MG63 (cell line): ENCODE measurements around the gene MSANTD4. TPM values are rescaled to one million over a fixed set of nuclear protein-coding genes. Genes with fewer than 3 reads are reported as not detected.
A peak's percentile ranks its signal among the peaks of the same experiment; 100 is the strongest.
"Not testable (repeated sequence)": the region's sequence is repeated elsewhere in the genome, so short reads cannot be mapped to it uniquely, and the experiment has no call there.

Source experiments
- DNase-seq: peaks from one replicate; pipeline ENCODE4 v3.0.0-alpha.2; 2020
- H3K27me3 ChIP-seq: fragments of 250-450 bp; sonication (Bioruptor Pico); 2 replicates; pipeline ENCODE4 v1.5.1; 2020; ENCODE audit warnings: mild to moderate bottlenecking, moderate library complexity
- H3K36me3 ChIP-seq: fragments of 250-450 bp; sonication (Bioruptor Pico); 2 replicates; pipeline ENCODE4 v1.5.1; 2020; ENCODE audit warnings: mild to moderate bottlenecking, moderate library complexity
- H3K4me3 ChIP-seq: fragments of 250-450 bp; sonication (Bioruptor Pico); 2 replicates; pipeline ENCODE4 v1.5.1; 2020; ENCODE audit warnings: mild to moderate bottlenecking, moderate library complexity
- H3K9me3 ChIP-seq: fragments of 250-450 bp; sonication (Bioruptor Pico); 2 replicates; pipeline ENCODE4 v1.5.1; 2020; ENCODE audit warnings: mild to moderate bottlenecking, moderate library complexity
- total RNA-seq: library from RNA; depleted of rRNA; stranded (reverse); fragments of >200 nt; shearing (Covaris generic); gene quantifications from 2 replicates; pipeline ENCODE4 v1.2.3, GENCODE V29; 2014; ENCODE audit warnings: low replicate concordance; rRNA removed

MSANTD4 gene
- 11.8 and 14.9 TPM in 2 replicates for total RNA-seq

GRCh38 chr11:106021967-106022794 is at the start of gene MSANTD4:
MSANTD4 (minus strand) TSS chr11:106022240; CDS start chr11:106010917, 11,323 bp downstream.
- no peaks in the 10 kb centered on the region for H3K27me3 ChIP-seq
- peak; percentile 99 for DNase-seq
- H3K36me3 ChIP-seq = peaks cover 10% of the 10 kb centered on the region
- no peaks in the 10 kb centered on the region; the same call in 1 of the 2 replicates for H3K9me3 ChIP-seq
- H3K4me3 ChIP-seq = peak within 1 kb of the TSS; percentile 95

- no peaks in the 10 kb centered on the region; the same call in 1 of the 2 replicates for H3K27me3 ChIP-seq
- no peak for DNase-seq
- no peaks in the 10 kb centered on the region for H3K36me3 ChIP-seq
- no peak overlapping the region for H3K4me3 ChIP-seq
- no peaks in the 10 kb centered on the region for H3K9me3 ChIP-seq
Measured at GRCh38 chr11:106070606-106071005, 48.6 kb upstream of the MSANTD4 start.

GRCh38 chr11:106063009-106063408 is 41.0 kb upstream of the MSANTD4 start:
- Histone ChIP-seq H3K9me3 (no peaks in the 10 kb centered on the region), H3K27me3 (no peaks in the 10 kb centered on the region), H3K4me3 (no peak overlapping the region), H3K36me3 (no peaks in the 10 kb centered on the region)
- DNase-seq = no peak

GRCh38 chr11:106061954-106062949 is 40.2 kb upstream of the MSANTD4 start:
- H3K9me3 ChIP-seq = no peaks in the 10 kb centered on the region
- no peaks in the 10 kb centered on the region for H3K27me3 ChIP-seq
- no peaks in the 10 kb centered on the region for H3K36me3 ChIP-seq
- DNase-seq = no peak
- H3K4me3 ChIP-seq = no peak overlapping the region

- DNase-seq = no peak
- no peaks in the 10 kb centered on the region for H3K36me3 ChIP-seq
- no peaks in the 10 kb centered on the region for H3K27me3 ChIP-seq
- no peak overlapping the region for H3K4me3 ChIP-seq
- H3K9me3 ChIP-seq = no peaks in the 10 kb centered on the region
Measured at GRCh38 chr11:106061249-106061784, 39.3 kb upstream of the MSANTD4 start.

- H3K9me3 ChIP-seq = no peaks in the 10 kb centered on the region
- no peaks in the 10 kb centered on the region for H3K27me3 ChIP-seq
- no peak overlapping the region for H3K4me3 ChIP-seq
- no peak for DNase-seq
- H3K36me3 ChIP-seq = no peaks in the 10 kb centered on the region
Measured at GRCh38 chr11:106059617-106060016, 37.6 kb upstream of the MSANTD4 start.

- H3K4me3 ChIP-seq, H3K36me3 ChIP-seq, DNase-seq, H3K9me3 ChIP-seq, H3K27me3 ChIP-seq: not testable (repeated sequence)
Measured at GRCh38 chr11:106058377-106058776, 36.3 kb upstream of the MSANTD4 start.

- Histone ChIP-seq H3K36me3 (no peaks in the 10 kb centered on the region), H3K9me3 (no peaks in the 10 kb centered on the region), H3K27me3 (no peaks in the 10 kb centered on the region; the same call in 1 of the 2 replicates), H3K4me3 (no peak overlapping the region)
- no peak for DNase-seq
Measured at GRCh38 chr11:106051103-106051502, 29.1 kb upstream of the MSANTD4 start.

GRCh38 chr11:106049727-106050476 is 27.9 kb upstream of the MSANTD4 start:
- Histone ChIP-seq H3K9me3 (no peaks in the 10 kb centered on the region), H3K36me3 (no peaks in the 10 kb centered on the region), H3K27me3 (no peaks in the 10 kb centered on the region; the same call in 1 of the 2 replicates), H3K4me3 (no peak overlapping the region)
- no peak for DNase-seq

- DNase-seq = no peak
- Histone ChIP-seq H3K27me3 (no peaks in the 10 kb centered on the region; the same call in 1 of the 2 replicates), H3K9me3 (no peaks in the 10 kb centered on the region), H3K4me3 (no peak overlapping the region), H3K36me3 (no peaks in the 10 kb centered on the region)
Measured at GRCh38 chr11:106047631-106048030, 25.6 kb upstream of the MSANTD4 start.

GRCh38 chr11:106043540-106043939 is 21.5 kb upstream of the MSANTD4 start:
- no peak for DNase-seq
- H3K27me3 ChIP-seq = no peaks in the 10 kb centered on the region
- no peaks in the 10 kb centered on the region for H3K9me3 ChIP-seq
- no peaks in the 10 kb centered on the region for H3K36me3 ChIP-seq
- H3K4me3 ChIP-seq = no peak overlapping the region

- DNase-seq = no peak
- no peaks in the 10 kb centered on the region for H3K27me3 ChIP-seq
- H3K4me3 ChIP-seq = no peak overlapping the region
- no peaks in the 10 kb centered on the region for H3K9me3 ChIP-seq
- no peaks in the 10 kb centered on the region for H3K36me3 ChIP-seq
Measured at GRCh38 chr11:106032861-106033260, 10.8 kb upstream of the MSANTD4 start.

- Histone ChIP-seq H3K36me3 (no peaks in the 10 kb centered on the region), H3K9me3 (no peaks in the 10 kb centered on the region; the same call in 1 of the 2 replicates), H3K27me3 (no peaks in the 10 kb centered on the region), H3K4me3 (no peak overlapping the region)
- no peak for DNase-seq
Measured at GRCh38 chr11:106031936-106032335, 9.9 kb upstream of the MSANTD4 start.

- DNase-seq = no peak
- Histone ChIP-seq H3K27me3 (no peaks in the 10 kb centered on the region), H3K4me3 (no peak overlapping the region), H3K9me3 (no peaks in the 10 kb centered on the region; the same call in 1 of the 2 replicates), H3K36me3 (no peaks in the 10 kb centered on the region)
Measured at GRCh38 chr11:106031202-106031810, 9.3 kb upstream of the MSANTD4 start.

GRCh38 chr11:106030609-106031008 is 8.6 kb upstream of the MSANTD4 start:
- DNase-seq = no peak
- Histone ChIP-seq H3K4me3 (no peak overlapping the region), H3K9me3 (no peaks in the 10 kb centered on the region; the same call in 1 of the 2 replicates), H3K36me3 (no peaks in the 10 kb centered on the region), H3K27me3 (no peaks in the 10 kb centered on the region)
